Metanephros (tissue), 1 donor: ENCODE results near the gene GABRR1. TPM values are rescaled to one million over a fixed set of nuclear protein-coding genes. Genes with fewer than 3 reads are reported as not detected.

Source experiments
- total RNA-seq: library from RNA; depleted of rRNA; stranded (reverse); fragments of >200 nt; gene quantifications from one replicate; pipeline ENCODE4 v1.2.3, GENCODE V29; 2014

GABRR1 gene
- 2.0 TPM for total RNA-seq

DNA sequence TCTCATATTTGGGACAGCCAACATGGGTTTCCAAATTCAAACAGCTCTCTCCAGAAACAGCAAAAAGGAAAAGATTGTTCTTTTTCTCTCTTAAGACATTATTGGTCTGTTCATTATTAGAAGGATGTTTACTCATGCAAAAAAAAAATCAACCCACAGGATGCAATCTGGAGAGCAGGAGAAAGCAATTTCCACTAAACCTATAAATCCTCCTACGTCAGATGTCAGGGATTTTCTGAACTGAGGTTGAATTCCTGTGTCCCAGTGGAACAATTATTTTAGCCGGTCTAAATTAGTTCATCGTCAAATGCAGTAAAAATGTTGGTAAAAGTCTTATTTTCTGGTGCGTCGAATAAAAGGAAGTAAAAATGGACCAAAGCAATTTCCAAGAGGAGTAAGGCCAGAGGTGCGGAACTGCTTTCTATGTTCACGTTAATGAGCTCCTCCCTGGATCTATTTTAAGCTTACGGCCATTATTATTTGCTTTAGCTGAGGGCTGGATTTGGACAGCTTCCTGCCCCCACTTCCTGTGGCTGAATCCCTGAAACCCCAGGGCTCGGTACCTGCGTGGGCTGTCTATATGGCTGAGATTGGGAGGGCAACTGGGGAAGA lies at the start of gene GABRR1:
Gene GABRR1 (minus strand): TSS at position 60 of the 612 bp plus-strand sequence. CDS start 36 bp downstream, at position 24.

DNA sequence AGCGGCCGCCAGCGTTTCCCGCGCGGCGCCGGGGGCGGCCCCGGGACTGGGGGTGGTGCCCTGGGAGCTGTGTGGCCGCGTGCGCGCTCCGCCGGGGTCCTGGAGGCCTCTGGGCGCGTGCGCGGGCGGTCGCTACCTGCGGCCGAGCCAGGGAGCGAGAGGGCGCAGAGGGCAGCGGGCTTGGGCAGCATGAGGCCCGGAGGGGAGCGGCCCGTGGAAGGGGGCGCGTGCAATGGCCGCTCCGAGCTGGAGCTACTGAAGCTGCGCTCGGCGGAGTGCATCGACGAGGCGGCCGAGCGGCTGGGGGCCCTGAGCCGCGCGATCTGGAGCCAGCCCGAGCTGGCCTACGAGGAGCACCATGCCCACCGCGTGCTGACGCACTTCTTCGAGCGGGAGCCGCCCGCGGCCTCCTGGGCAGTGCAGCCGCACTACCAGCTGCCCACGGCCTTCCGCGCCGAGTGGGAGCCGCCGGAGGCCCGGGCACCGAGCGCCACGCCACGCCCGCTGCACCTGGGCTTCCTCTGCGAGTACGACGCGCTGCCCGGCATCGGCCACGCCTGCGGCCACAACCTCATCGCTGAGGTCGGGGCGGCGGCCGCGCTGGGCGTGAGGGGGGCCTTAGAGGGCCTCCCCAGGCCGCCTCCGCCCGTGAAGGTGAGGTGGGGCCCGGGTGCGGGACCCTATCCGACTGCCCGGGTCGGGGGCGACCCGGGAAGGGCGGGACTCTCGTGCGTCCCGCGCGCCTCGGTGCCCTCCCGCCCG lies 71.0 kb downstream of the GABRR1 start, which contains the start of gene PM20D2:
Gene PM20D2 (plus strand): TSS at position 100 of the 762 bp plus-strand sequence. CDS start 90 bp downstream, at position 190.

Other genes starting within 250 kb of the GABRR1 start
- gene PNRC1, start 136.6 kb downstream of the GABRR1 start, total RNA-seq = 182 TPM
- 7.6 TPM for gene SRSF12, start 99.3 kb downstream of the GABRR1 start, total RNA-seq
- gene PM20D2, start 71.3 kb downstream of the GABRR1 start, total RNA-seq = 35.8 TPM
- 3.9 TPM for gene GABRR2, start 97.9 kb upstream of the GABRR1 start, total RNA-seq
- gene UBE2J1, start 135.4 kb upstream of the GABRR1 start, total RNA-seq = 33.3 TPM
- 57.9 TPM for gene RRAGD, start 194.9 kb upstream of the GABRR1 start, total RNA-seq
- 22.6 TPM for gene ANKRD6, start 215.8 kb upstream of the GABRR1 start, total RNA-seq